Tibial nerve (tissue), 4 donors: ENCODE measurements around the gene FAM184A.

ENCODE experiments used
- CTCF ChIP-seq, 5 experiments: fragments of 200-600 bp in 3 of 5; fragments of 450-650 bp in 2 of 5; sonication (generic) in 3 of 5; IDR thresholded peaks; one replicate each; pipeline ENCODE4 v1.5.1; 2016 to 2019; ENCODE audit warnings: antibody characterized with exemption in 5 of 5, mild to moderate bottlenecking in 3 of 5, moderate library complexity in 2 of 5
- EP300 ChIP-seq, 2 donors: sonication (generic); formaldehyde crosslinking; IDR thresholded peaks; one replicate each; pipeline ENCODE4 v1.6.1; 2017; ENCODE audit warnings: antibody characterized with exemption in 2 of 2, mild to moderate bottlenecking in 1 of 2
- POLR2A ChIP-seq, 2 donors: fragments of 450-650 bp; IDR thresholded peaks; one replicate each; pipeline ENCODE4 v1.6.1; 2017; ENCODE audit warnings: antibody characterized with exemption in 2 of 2, mild to moderate bottlenecking in 2 of 2, moderate library complexity in 2 of 2

DNA sequence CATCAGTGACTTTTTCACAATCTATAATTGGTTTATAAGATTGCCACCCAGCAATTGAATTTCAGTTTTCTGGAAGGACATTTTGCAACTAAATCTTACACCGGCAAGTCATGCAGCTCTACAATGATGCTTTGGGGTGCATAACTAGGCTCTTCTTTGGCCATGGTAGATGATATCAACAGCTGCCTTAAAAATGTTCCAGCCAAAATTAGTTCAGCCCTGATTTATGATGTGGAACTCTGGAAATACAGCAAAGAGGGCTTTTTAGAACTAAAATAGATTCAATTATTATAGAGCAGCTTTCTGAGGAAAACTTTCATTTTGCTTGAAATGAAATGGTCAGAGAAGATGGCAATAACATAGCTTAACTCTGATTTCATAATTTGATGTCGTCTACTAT lies 125.1 kb downstream of the FAM184A start:
- TF ChIP-seq CTCF (IDR thresholded peaks at IDR 0.05) (no peak), EP300 (IDR thresholded peaks at IDR 0.05) (no peak), POLR2A (IDR thresholded peaks at IDR 0.05) (no peak)
